Muscle of arm (tissue), 12 donors: ENCODE data around the gene SLC26A2. TPM values are rescaled to one million over a fixed set of nuclear protein-coding genes. Genes with fewer than 3 reads are reported as not detected.
A peak's percentile ranks its signal among the peaks of the same experiment; 100 is the strongest.

ENCODE experiments used
- DNase-seq: peaks from one replicate; pipeline ENCODE4 v3.0.0-alpha.2; 2013
- polyA plus RNA-seq, 12 donors: library from polyadenylated mRNA; unstranded; fragments of 120-200 nt; gene quantifications; one replicate each; pipeline ENCODE4 v1.2.1, GENCODE V29; 2013; ENCODE audit not compliant: insufficient read length in 12 of 12

The SLC26A2 gene
- polyA plus RNA-seq, 12 donors = 8.7 to 81.0 (median 11.9) TPM; not detected in 1

- DNase-seq = peak; percentile 14
Measured at GRCh38 chr5:149959406-149960236, 937 bp upstream of the SLC26A2 start.

- DNase-seq = no peak
Measured at GRCh38 chr5:149961186-149961685, 678 bp downstream of the SLC26A2 start.

GRCh38 chr5:149961957-149962409, 1.4 kb downstream of the SLC26A2 start:
- peak; percentile 20 for DNase-seq

- no peak for DNase-seq
Measured at GRCh38 chr5:149962601-149963300, 2.2 kb downstream of the SLC26A2 start.

- no peak for DNase-seq
Measured at GRCh38 chr5:149963729-149964128, 3.2 kb downstream of the SLC26A2 start.

- no peak for DNase-seq
Measured at GRCh38 chr5:149966946-149967345, 6.4 kb downstream of the SLC26A2 start.

- no peak for DNase-seq
Measured at GRCh38 chr5:149969181-149969930, 8.8 kb downstream of the SLC26A2 start.

- no peak for DNase-seq
Measured at GRCh38 chr5:149975409-149975808, 14.9 kb downstream of the SLC26A2 start.

GRCh38 chr5:149979896-149980295, 19.3 kb downstream of the SLC26A2 start:
- DNase-seq = no peak

GRCh38 chr5:149981206-149981605, 20.6 kb downstream of the SLC26A2 start:
- DNase-seq = no peak

GRCh38 chr5:149982505-149982904, 21.9 kb downstream of the SLC26A2 start:
- no peak for DNase-seq

- no peak for DNase-seq
Measured at GRCh38 chr5:149988126-149988525, 27.6 kb downstream of the SLC26A2 start.

- DNase-seq = peak; percentile 61
Measured at GRCh38 chr5:149990518-149991376, 30.2 kb downstream of the SLC26A2 start.

- DNase-seq = no peak
Measured at GRCh38 chr5:149993471-149993870, 32.9 kb downstream of the SLC26A2 start.

- no peak for DNase-seq
Measured at GRCh38 chr5:149995385-149996204, 35.0 kb downstream of the SLC26A2 start.

- DNase-seq = no peak
Measured at GRCh38 chr5:149996205-149996890, 35.8 kb downstream of the SLC26A2 start.

- no peak for DNase-seq
Measured at GRCh38 chr5:149998281-149998680, 37.7 kb downstream of the SLC26A2 start.

- no peak for DNase-seq
Measured at GRCh38 chr5:149999359-149999758, 38.8 kb downstream of the SLC26A2 start.

- DNase-seq = no peak
Measured at GRCh38 chr5:149999866-150000255, 39.3 kb downstream of the SLC26A2 start.
